Peyer's patch (tissue), 4 donors: ENCODE results near the gene SNTG2. TPM values are rescaled to one million over a fixed set of nuclear protein-coding genes. Genes with fewer than 3 reads are reported as not detected.
"Not testable (repeated sequence)": the region's sequence is repeated elsewhere in the genome, so short reads cannot be mapped to it uniquely, and the experiment has no call there.

Source experiments
- DNase-seq, 3 donors: peaks; one replicate each; pipeline ENCODE4 v3.0.0-alpha.2; 2017 to 2019
- H3K27ac ChIP-seq, 4 donors: fragments of 200-600 bp; sonication (generic); one replicate each; pipeline ENCODE4 v1.5.1; 2016 to 2019
- H3K27me3 ChIP-seq, 2 donors: fragments of 200-600 bp; sonication (generic); one replicate each; pipeline ENCODE4 v1.5.1; 2019
- H3K36me3 ChIP-seq, 3 donors: fragments of 200-600 bp; sonication (generic); one replicate each; pipeline ENCODE4 v1.5.1; 2016 to 2019
- H3K4me1 ChIP-seq, 4 donors: fragments of 200-600 bp; sonication (generic); one replicate each; pipeline ENCODE4 v1.5.1; 2016 to 2019
- H3K4me3 ChIP-seq, 4 donors: fragments of 200-600 bp; sonication (generic); 1 replicate in 3 of 4; 2 replicates in 1 of 4; pipeline ENCODE4 v1.5.1; 2016 to 2019; ENCODE audit warnings: mild to moderate bottlenecking in 1 of 4
- H3K9me3 ChIP-seq, 4 donors: fragments of 200-600 bp; sonication (generic); one replicate each; pipeline ENCODE4 v1.5.1; 2016 to 2019; ENCODE audit warnings: mild to moderate bottlenecking in 1 of 4
- CTCF ChIP-seq, 6 experiments: fragments of 450-650 bp in 4 of 6; fragments of 200-600 bp in 2 of 6; sonication (generic) in 1 of 6; IDR thresholded peaks; one replicate each; pipeline ENCODE4 v1.5.1; 2017 to 2019; ENCODE audit warnings: antibody characterized with exemption in 6 of 6, mild to moderate bottlenecking in 3 of 6, moderate library complexity in 1 of 6
- POLR2A ChIP-seq, 2 donors: fragments of 450-650 bp; IDR thresholded peaks; one replicate each; pipeline ENCODE4 v1.5.1; 2017; ENCODE audit warnings: antibody characterized with exemption in 2 of 2, mild to moderate bottlenecking in 2 of 2, moderate library complexity in 2 of 2
- total RNA-seq, 4 donors: library from RNA; depleted of rRNA; stranded (reverse); fragments of >200 nt; gene quantifications; one replicate each; pipeline ENCODE4 v1.1.0, GENCODE V29; 2016

The SNTG2 gene
- total RNA-seq, 4 donors from 2014 or later = 1.8 to 65.2 (median 3.9) TPM

- H3K27me3 ChIP-seq = no peaks in the 10 kb centered on the region
- H3K27ac ChIP-seq = no peak overlapping the region
- no peaks in the 10 kb centered on the region for H3K4me1 ChIP-seq
- H3K36me3 ChIP-seq = no peaks in the 10 kb centered on the region
- no peaks in the 10 kb centered on the region for H3K9me3 ChIP-seq
- H3K4me3 ChIP-seq = no peak overlapping the region
- TF ChIP-seq CTCF (IDR thresholded peaks at IDR 0.05) (no peak), POLR2A (IDR thresholded peaks at IDR 0.05) (no peak)
- no peak for DNase-seq
Observed at GRCh38 chr2:905833-906140, 44.9 kb upstream of the SNTG2 start.

GRCh38 chr2:907706-908105, 42.9 kb upstream of the SNTG2 start:
- Histone ChIP-seq H3K27ac (no peak overlapping the region), H3K9me3 (no peaks in the 10 kb centered on the region), H3K4me1 (no peaks in the 10 kb centered on the region), H3K4me3 (no peak overlapping the region), H3K36me3 (no peaks in the 10 kb centered on the region), H3K27me3 (no peaks in the 10 kb centered on the region)
- TF ChIP-seq CTCF (IDR thresholded peaks at IDR 0.05) (no peak), POLR2A (IDR thresholded peaks at IDR 0.05) (no peak)
- no peak for DNase-seq

GRCh38 chr2:908568-908967, 42.1 kb upstream of the SNTG2 start:
- Histone ChIP-seq H3K4me1 (no peaks in the 10 kb centered on the region), H3K27me3 (no peaks in the 10 kb centered on the region), H3K4me3 (no peak overlapping the region), H3K36me3 (no peaks in the 10 kb centered on the region), H3K27ac (no peak overlapping the region), H3K9me3 (no peaks in the 10 kb centered on the region)
- DNase-seq = no peak
- TF ChIP-seq POLR2A (IDR thresholded peaks at IDR 0.05) (no peak), CTCF (IDR thresholded peaks at IDR 0.05) (no peak)

GRCh38 chr2:909764-910379, 40.8 kb upstream of the SNTG2 start:
- H3K27me3 ChIP-seq, H3K9me3 ChIP-seq, H3K27ac ChIP-seq, DNase-seq, H3K36me3 ChIP-seq, H3K4me1 ChIP-seq, H3K4me3 ChIP-seq: not testable (repeated sequence)

- TF ChIP-seq CTCF (IDR thresholded peaks at IDR 0.05) (no peak), POLR2A (IDR thresholded peaks at IDR 0.05) (no peak)
- H3K4me1 ChIP-seq = no peaks in the 10 kb centered on the region
- DNase-seq = no peak
- H3K27ac ChIP-seq = no peak overlapping the region
- H3K9me3 ChIP-seq = no peaks in the 10 kb centered on the region
- no peaks in the 10 kb centered on the region for H3K36me3 ChIP-seq
- no peaks in the 10 kb centered on the region for H3K27me3 ChIP-seq
- no peak overlapping the region for H3K4me3 ChIP-seq
Observed at GRCh38 chr2:910698-911097, 40.0 kb upstream of the SNTG2 start.

GRCh38 chr2:915979-916378, 34.7 kb upstream of the SNTG2 start:
- H3K36me3 ChIP-seq = no peaks in the 10 kb centered on the region
- no peaks in the 10 kb centered on the region for H3K4me1 ChIP-seq
- no peak for DNase-seq
- peaks cover 0 to 2% (median 0%) of the 10 kb centered on the region in 4 donors for H3K9me3 ChIP-seq
- no peaks in the 10 kb centered on the region for H3K27me3 ChIP-seq
- TF ChIP-seq CTCF (IDR thresholded peaks at IDR 0.05) (no peak), POLR2A (IDR thresholded peaks at IDR 0.05) (no peak)
- H3K27ac ChIP-seq = no peak overlapping the region
- no peak overlapping the region for H3K4me3 ChIP-seq
